ENCODE measurements around the gene C6. TPM values are rescaled to one million over a fixed set of nuclear protein-coding genes. Genes with fewer than 3 reads are reported as not detected.

C6 gene
- total and polyA plus RNA-seq, 2 of the 8 experiments (the other 6 are each of a cell fraction or from before 2014, with no cell fraction given), result not detected

DNA sequence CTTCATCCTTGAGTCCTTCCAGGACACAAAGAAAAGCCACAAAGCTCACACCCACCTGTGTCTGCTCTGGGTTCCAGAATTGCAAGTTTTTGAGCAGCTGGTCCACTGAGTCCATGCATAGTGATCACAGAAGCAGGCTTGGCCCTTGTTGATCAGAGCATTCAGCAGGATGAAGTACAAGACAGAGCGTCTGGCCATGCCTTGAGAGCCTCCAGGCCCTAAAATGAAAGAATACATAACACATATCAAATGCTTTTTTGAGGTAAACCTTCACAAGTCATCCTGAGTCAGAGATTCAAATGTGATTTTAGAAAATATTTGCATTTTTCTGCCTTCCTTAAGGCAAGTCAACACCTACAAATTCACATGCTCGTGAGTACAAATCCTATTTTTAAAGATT lies 10.3 kb downstream of the C6 start (continued):
- no peak for TF ChIP-seq SIX5 (IDR thresholded peaks at IDR 0.05; ENCODE audit: low read depth, low read length)
- no peak for TF ChIP-seq SIRT6 (IDR thresholded peaks at IDR 0.05; ENCODE audit: low read length)
- no peak for TF ChIP-seq KDM5A (IDR thresholded peaks at IDR 0.05; ENCODE audit: low read length)
- TF ChIP-seq GABPA (IDR thresholded peaks at IDR 0.05; ENCODE audit: borderline replicate concordance, insufficient read depth, low read length), result no peak
- no peak for TF ChIP-seq MAFK (IDR thresholded peaks at IDR 0.05; ENCODE audit: low read depth, low read length)
- no peak for TF ChIP-seq USF2 (IDR thresholded peaks at IDR 0.05; ENCODE audit: low read length)
- TF ChIP-seq CTBP2 (IDR thresholded peaks at IDR 0.05; ENCODE audit: borderline replicate concordance, insufficient read depth, insufficient read length, low read length), result no peak

All from H1 (cell line).